HTR-8/SVneo (cell line): ENCODE measurements around the gene KIAA0408.
"Not testable (repeated sequence)": the region's sequence is repeated elsewhere in the genome, so short reads cannot be mapped to it uniquely, and the experiment has no call there.

Experiments used
- DNase-seq: peaks from one replicate; pipeline ENCODE4 v3.0.0; 2011; ENCODE audit warnings: low spot score, mixed read lengths; ENCODE audit not compliant: insufficient read length
- FAIRE-seq: peaks from 2 replicates; lab custom pipeline; 2011; peaks lifted over from hg19 to GRCh38; lab: Jason Lieb, UNC

Gene KIAA0408

DNA sequence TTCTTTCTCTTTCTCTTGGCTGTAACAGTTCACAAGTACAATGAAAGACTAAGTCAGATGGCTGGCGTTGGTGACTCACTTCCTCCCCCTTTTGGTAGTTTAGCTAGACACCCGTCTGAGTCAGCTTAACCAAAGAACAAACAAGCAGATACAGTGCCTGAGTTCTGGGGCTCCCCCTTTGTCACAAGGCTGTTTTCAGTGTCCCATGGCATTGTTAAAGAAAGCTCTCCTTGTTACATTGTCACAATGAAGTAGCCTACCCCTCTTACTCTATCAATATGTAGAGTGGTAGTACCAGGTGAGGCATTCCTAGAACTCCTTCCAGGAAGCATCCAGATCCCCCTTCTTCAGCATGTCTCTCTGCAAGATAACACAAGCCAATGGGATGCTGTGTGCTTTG, 38.6 kb downstream of the KIAA0408 start:
- no peak for FAIRE-seq
- peak; percentile 78 for DNase-seq

DNA sequence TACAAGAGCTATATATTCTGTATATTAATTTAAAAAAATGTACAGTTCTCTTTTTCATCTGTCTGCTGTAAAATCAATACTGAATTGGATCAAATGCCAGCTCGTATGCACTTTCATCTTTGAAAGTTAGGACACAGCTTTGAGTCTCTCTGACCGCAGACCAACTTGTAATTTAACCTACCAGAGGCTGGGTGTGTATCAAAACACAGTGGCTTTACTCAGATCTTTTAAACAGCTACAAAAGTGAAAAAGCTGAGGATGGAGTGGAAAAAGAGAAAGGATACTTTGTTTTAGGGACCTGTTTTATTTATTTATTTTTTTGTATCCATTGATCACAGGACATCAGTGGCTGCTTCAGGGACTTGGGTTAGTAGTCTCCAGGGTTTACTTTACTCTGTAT, 44.1 kb downstream of the KIAA0408 start:
- FAIRE-seq, result no peak
- no peak for DNase-seq

DNA sequence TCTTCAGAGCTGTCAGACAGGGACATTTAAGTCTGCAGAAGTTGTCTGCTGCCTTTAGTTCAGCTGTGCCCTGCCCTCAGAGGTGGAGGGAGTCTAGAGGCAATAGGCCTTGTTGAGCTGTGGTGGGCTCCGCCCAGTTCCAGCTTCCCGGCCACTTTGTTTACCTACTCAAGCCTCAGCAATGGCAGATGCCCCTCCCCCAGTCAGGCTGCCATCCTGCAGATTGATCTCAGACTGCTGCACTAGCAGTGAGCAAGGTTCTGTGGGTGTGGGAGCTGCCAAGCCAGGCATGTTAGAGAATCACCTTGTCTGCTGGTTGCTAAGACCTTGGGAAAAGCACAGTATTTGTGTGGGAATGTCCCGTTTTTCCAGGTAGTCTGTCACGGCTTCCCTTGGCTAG, 46.1 kb downstream of the KIAA0408 start:
- not testable (repeated sequence) for FAIRE-seq

DNA sequence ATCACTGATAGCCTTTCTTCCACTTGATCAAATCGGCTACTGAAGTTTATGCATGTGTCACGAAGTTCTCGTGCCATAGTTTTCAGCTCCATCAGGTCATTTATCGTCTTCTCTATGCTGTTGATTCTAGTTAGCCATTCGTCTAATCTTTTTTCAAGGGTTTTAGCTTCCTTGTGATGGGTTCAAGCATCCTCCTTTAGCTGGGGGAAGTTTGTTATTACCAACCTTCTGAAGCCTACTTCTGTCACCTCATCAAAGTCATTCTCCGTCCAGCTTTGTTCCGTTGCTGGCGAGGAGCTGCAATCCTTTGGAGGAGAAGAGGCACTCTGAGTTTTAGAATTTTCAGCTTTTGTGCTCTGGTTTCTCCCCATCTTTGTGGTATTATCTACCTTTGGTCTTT, 47.2 kb downstream of the KIAA0408 start:
- not testable (repeated sequence) for DNase-seq, FAIRE-seq

More for the DNA sequence above, 46.1 kb downstream of the KIAA0408 start:
- DNase-seq, result not testable (repeated sequence)
